Loucy (cell line): ENCODE measurements around the gene LRRD1.

Experiments used
- EZH2phosphoT487 ChIP-seq: fragments of 200-600 bp; IDR thresholded peaks from 2 replicates; pipeline ENCODE4 v1.6.1; 2018; ENCODE audit warnings: antibody characterized with exemption, mild to moderate bottlenecking, moderate library complexity, borderline replicate concordance
- TF ChIP-seq, protein P1 (sequence below): fragments of 200-600 bp; sonication (generic); conservative IDR thresholded peaks from 2 replicates; pipeline ENCODE4 v1.5.1; 2014; ENCODE audit warnings: mild to moderate bottlenecking, antibody characterized with exemption, low read length

- TF ChIP-seq, protein P1, sequence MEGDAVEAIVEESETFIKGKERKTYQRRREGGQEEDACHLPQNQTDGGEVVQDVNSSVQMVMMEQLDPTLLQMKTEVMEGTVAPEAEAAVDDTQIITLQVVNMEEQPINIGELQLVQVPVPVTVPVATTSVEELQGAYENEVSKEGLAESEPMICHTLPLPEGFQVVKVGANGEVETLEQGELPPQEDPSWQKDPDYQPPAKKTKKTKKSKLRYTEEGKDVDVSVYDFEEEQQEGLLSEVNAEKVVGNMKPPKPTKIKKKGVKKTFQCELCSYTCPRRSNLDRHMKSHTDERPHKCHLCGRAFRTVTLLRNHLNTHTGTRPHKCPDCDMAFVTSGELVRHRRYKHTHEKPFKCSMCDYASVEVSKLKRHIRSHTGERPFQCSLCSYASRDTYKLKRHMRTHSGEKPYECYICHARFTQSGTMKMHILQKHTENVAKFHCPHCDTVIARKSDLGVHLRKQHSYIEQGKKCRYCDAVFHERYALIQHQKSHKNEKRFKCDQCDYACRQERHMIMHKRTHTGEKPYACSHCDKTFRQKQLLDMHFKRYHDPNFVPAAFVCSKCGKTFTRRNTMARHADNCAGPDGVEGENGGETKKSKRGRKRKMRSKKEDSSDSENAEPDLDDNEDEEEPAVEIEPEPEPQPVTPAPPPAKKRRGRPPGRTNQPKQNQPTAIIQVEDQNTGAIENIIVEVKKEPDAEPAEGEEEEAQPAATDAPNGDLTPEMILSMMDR = no peak
- TF ChIP-seq EZH2phosphoT487 = no peak
Measured at GRCh38 chr7:92149736-92150239, 29.2 kb downstream of the LRRD1 start.
